GM12892 (cell line): ENCODE results near the gene CASTOR1.

Source experiments
- POLR2A ChIP-seq: IDR thresholded peaks from 2 replicates; pipeline ENCODE4 v1.6.1; 2011; ENCODE audit warnings: low read depth, low read length, control low read depth
- TAF1 ChIP-seq: IDR thresholded peaks from 2 replicates; pipeline ENCODE4 v1.6.1; 2011; ENCODE audit warnings: low read depth, mild to moderate bottlenecking, control low read depth, low read length, borderline replicate concordance

GRCh38 chr22:30276039-30276438 lies 13.3 kb downstream of the CASTOR1 start:
- TF ChIP-seq POLR2A (no peak), TAF1 (no peak)
